ENCODE data around the gene SPON1.
"Not testable (repeated sequence)": the region's sequence is repeated elsewhere in the genome, so short reads cannot be mapped to it uniquely, and the experiment has no call there.

Gene SPON1

DNA sequence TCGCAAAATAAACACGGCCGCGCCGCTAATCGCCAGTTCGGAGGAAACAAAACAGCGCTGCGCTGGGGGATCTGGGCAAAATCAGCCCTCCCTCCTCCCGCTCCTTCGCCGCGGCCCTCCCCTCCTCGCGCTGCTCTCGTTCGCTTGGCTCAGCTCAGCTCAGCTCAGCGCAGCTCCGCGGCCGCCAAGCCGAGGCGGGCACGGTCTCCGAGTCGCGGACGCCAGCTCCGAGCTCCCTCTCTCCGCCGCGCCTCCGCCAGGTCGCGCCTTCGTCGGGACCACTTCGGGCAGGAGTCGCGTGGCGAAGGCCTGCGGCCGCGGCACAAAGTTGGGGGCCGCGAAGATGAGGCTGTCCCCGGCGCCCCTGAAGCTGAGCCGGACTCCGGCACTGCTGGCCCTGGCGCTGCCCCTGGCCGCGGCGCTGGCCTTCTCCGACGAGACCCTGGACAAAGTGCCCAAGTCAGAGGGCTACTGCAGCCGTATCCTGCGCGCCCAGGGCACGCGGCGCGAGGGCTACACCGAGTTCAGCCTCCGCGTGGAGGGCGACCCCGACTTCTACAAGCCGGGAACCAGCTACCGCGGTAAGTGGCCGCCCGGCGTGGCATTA is at the start of gene SPON1:
Gene SPON1, plus strand, starts transcription at position 162 of the 607 bp plus-strand sequence. Its CDS starts 182 bp downstream, at position 344.
- DNase-seq = peak; percentile 48

DNA sequence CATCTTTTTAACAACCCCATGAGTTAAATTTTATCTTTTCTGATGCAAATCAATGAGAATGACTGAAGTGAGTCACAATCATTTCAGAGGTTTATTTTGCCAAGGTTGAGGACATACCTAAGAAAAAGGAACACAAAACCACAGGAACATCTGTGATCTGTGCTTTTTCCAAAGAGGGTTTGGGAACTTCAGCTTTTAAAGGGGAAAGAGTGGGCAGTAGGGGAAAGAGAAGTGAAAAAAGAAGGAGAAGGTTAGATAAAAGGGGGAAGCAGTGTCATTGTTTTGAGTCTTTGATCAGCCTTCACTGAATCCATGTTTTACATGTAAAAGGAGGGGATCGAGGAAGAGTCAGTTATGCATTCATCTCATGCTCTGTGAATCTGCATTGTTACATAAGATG is 45.3 kb upstream of the SPON1 start:
- DNase-seq = no peak

DNA sequence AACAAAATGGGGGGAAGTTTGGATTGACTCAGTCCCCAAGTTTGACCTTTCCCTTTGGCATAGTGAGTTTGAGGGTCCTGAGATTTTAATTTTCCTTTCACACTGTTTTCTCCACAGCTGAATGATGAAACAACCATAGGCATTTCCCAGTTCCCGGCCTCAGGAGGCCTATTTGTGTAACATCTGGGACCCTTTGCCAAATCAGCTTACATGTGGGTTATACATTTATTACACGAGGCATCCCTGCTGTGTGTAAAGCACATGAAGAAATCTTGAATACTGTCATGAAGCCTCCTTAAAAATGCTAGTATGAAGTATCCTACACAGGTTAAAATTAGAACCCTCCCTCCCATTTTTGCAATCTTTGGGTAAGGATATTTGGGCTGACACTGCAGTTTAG is 44.6 kb upstream of the SPON1 start:
- DNase-seq = no peak

DNA sequence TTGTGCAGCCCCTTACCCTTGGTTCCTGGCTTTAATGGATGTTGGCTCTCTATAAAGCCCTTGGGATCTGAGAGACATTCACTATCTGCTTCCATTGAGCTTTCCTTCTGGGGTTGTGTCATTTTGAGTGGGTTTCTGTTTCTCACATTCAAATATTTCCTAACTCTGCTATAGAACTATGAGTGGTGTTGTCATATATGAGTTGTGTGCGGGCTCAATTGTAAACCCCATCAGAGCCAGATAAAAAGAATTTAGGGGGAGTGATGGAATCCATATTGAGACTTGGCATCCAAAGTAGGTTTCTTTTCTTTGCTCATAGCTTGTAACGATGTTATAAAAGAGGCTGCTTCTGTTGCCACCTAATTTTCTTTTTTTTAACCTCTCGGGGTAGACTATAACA is 41.8 kb upstream of the SPON1 start:
- no peak for DNase-seq

- no peak for DNase-seq
These were observed 41.0 kb upstream of the SPON1 start for GRCh38 chr11:13921545-13921944.

GRCh38 chr11:13923182-13923581 is 39.3 kb upstream of the SPON1 start:
- DNase-seq = no peak

DNA sequence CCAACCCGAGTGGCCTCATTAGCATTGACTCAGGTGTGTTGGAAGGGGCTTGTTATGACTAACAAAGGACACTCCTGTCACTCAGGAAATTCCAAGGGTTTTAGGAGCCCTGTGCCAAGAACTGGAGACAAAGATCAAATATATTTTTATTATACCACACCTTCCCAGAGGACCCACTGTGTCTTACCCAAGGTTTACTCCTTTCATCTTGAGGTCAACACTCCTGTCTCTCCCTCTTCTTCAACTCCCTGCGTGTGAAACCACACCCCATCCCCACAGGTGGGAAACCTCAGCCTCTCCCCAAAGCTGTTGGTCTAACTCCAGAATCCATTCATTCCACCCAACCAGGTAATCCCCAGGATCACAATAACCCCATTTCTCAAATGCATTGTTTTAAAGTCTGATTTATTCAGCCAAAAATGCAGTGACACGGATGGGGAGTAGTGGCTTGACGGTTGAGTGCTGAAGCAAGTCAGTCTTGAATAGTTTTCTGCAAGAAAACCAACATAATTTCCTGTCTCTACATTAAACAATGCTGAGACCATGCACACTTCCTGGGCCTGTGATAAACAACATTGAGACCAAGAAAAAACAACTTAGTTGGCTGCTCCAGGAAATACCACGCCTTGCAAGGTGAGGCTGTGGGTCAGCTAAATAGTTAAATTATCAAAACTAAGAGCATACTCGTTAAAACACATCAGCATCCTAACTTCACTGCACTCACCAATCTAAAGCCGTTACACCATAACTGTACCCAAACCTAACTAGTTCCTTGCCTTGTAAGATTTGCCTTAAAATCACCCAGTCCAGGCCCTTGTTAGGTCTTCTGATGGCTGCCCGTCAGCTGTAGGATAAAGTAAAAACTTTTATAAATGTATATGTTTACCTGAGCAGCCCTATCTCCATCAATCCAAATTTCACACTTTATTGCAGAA is 38.5 kb upstream of the SPON1 start:
- DNase-seq = no peak

- DNase-seq = no peak
These were observed 37.7 kb upstream of the SPON1 start for GRCh38 chr11:13924801-13925327.

DNA sequence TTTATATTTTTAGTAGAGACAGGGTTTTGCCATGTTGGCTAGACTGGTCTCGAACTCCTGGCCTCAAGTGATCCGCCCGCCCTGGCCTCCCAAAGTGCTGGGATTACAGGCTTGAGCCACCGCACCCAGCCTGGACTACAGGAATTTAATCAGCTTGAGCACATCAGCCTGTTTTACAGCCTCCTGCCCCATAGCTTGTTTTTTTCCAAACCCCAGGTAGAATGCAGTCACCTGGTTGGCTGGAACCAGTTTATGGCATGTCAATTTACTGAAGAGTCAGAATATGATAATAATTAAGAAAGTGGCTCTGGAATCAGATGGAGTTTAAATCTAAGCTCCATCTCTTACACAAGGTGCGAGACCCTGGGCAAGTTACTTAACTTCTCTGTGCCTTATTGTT is 36.2 kb upstream of the SPON1 start:
- DNase-seq = not testable (repeated sequence)

- no peak for DNase-seq
These were observed 35.5 kb upstream of the SPON1 start for GRCh38 chr11:13926981-13927380.

DNA sequence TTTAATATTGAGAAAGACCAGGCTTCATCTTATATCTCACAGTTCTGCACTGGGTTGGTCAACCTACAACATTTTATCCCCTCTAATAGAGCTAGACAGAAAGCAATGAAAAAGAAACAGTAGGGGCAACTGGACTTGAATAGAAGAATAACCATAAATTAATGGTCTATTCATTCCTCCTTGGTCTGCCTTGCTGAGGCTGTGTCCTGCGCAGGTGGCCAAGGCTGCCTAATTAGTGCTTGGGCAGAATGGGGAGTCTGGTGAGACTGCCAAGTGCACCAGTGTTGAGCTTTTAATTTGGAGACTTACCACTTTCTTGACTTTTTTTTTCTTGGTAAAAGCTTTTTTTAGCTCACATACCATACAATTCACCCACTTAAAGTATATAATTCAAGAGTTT is 35.0 kb upstream of the SPON1 start:
- no peak for DNase-seq

DNA sequence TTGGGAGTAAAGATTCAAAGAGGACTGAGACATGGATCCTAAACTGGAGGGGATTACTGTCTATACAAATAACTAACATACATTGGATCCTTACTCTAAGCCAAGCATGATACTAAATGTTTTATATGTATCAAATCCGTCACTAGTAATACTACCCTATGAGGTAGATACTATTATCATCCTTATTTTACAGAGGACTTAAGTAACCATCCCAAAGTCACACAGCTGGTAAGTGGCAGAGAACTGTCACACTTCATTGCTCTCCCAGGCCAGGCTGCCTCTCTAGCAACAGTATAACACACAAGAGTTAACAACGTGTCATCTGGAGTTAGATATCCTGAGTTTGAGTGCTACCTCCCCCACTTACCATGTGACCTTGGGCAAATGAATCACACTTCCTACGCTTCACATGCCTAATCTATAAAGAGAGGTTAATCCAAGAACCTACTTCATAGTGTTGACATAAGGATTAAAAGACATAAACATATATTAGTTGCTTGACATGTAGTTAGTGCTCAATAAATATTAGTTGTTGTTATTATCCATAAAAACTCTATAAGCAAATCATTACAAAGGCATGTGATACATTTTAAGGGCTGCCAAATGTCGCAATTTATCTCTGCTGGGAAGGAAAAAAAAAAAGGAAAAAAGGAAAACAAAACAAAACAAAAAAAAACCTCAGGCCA is 33.8 kb upstream of the SPON1 start:
- no peak for DNase-seq

GRCh38 chr11:13929395-13929891 is 33.1 kb upstream of the SPON1 start:
- no peak for DNase-seq

DNA sequence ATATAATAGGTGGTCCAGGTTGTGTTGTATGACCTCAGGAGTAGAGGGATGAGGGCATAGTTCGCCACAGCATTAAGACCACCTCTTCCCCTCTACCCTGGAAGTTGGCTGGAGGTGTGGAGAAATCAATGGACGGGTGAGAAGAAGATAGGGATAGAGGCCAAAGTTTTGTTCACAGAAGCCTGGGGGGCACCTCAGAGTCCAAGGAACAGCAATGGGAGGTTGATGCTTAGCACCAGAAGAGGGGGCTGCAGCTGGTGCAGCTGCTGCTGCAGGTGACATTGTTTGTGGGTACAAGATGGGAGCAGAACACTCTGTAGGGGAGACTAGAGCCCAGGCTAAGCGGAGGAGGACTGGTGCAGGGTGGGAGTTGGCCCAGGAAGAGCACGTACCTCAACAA is 31.2 kb upstream of the SPON1 start:
- DNase-seq = no peak

GRCh38 chr11:13937154-13937553 is 25.4 kb upstream of the SPON1 start:
- DNase-seq = not testable (repeated sequence)

GRCh38 chr11:13938829-13939228 is 23.7 kb upstream of the SPON1 start:
- DNase-seq = peak; percentile 42

GRCh38 chr11:13939961-13940906 is 22.3 kb upstream of the SPON1 start:
- peak; percentile 28 for DNase-seq

GRCh38 chr11:13940907-13941256 is 21.6 kb upstream of the SPON1 start:
- no peak for DNase-seq

GRCh38 chr11:13941775-13942174 is 20.7 kb upstream of the SPON1 start:
- DNase-seq = no peak

- no peak for DNase-seq
These were observed 20.1 kb upstream of the SPON1 start for GRCh38 chr11:13942378-13942777.

DNA sequence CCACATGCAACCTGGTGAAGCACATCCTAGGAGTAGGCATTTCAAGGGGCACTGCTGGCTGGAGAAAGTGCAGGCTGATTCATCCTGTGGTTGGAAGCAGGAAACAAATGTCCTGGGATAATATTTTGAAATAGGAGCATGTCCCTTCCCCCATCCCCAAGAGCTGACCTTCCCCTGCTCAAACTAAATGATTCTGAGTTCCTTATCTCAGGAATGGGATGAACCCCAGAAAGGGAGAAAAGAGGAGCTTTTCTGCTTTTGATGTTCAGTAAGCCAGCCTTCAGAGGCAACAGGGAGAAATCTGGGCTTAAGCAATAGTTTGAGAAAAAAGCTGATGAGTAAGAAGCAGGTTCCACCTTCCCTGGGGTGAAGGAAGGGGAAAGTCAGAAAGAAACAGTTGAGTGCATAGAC is 19.5 kb upstream of the SPON1 start:
- no peak for DNase-seq

DNA sequence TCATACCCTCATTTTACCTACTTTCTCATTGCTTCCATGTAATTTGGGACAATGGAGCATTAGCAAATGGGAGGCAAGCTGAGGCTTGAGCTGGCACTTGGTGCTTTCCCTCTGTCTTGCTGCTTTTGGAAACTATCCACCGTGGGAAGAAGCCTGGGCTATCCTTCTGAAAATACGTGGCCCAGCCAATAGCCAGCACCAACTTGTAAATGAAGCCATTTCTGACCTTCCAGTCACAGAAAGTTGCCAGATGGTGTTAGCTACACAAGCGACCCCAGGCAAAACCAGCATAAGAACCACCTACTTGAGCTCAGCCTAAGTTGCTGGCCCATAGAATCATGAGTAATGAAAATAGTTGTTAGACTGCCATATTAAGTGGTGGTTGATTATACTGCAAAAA is 18.5 kb upstream of the SPON1 start:
- no peak for DNase-seq

Data from activated effector memory CD4-positive, alpha-beta T cell treated with Interleukin-2 at 50 U/mL for 16 hours (primary cell).